Measurements from ENCODE around the gene NARF. TPM values are rescaled to one million over a fixed set of nuclear protein-coding genes. Genes with fewer than 3 reads are reported as not detected.

NARF gene
- polyA plus RNA-seq, 2 of the 4 experiments (the other 2 are of a cell fraction), result 51.2 to 89.6 TPM

DNA sequence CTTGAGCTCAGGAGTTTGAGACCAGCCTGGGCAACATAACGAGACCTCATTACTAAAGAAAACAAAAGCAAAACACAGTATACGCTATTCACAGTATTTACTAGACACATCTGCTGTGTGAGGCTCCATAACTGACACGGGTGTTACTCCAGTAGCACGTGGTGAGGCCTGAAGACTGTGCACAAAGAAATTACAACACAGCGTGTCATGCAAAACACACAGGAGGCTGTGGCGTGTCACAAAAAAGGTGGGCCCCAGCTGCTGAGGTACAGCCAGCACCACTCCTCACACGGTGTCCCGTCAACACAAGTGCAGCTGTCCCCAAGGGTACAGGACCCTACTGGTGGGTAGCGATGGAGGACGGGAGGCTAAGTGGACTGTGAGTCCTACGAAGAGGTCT is 10.7 kb upstream of the NARF start:
- WGBS (ENCODE audit: missing lambda C conversion rate), result 93% methylated on average over 11 of the region's 11 CpGs
- no peak overlapping the region for H3K4me3 ChIP-seq
- ATAC-seq (no peak), FAIRE-seq (no peak), DNase-seq (ENCODE audit: low read depth in 1 of 2, low spot score in 1 of 2) (no peak)
- H3K4me1 ChIP-seq, result peaks cover 13% of the 10 kb centered on the region; the same call in 2 of the 3 replicates
- POLR2A ChIA-PET, result interaction anchor here (0.6 kb wide), 1 partner anchor 30 kb away, joined by 5 read pairs; the partner anchor contains the start of gene HEXD
- H3K4me2 ChIP-seq, result no peak overlapping the region
- CTCF ChIA-PET, result interaction anchor here (0.7 to 1.0 kb wide), 2 partner anchors 10 to 148 kb away, joined by 3 to 5 read pairs; no protein-coding TSS in a partner anchor
- H3K9me3 ChIP-seq, result no peaks in the 10 kb centered on the region
- no peak overlapping the region for H3K27ac ChIP-seq
- TF ChIP-seq KDM5A (IDR thresholded peaks at IDR 0.05) (no peak), RNF2 (IDR thresholded peaks at IDR 0.05; ENCODE audit: borderline replicate concordance, low read depth) (no peak), GATA3 (IDR thresholded peaks at IDR 0.05; ENCODE audit: borderline replicate concordance) (no peak), ESRRA (IDR thresholded peaks at IDR 0.05; ENCODE audit: borderline replicate concordance, low read length) (no peak), HOXB5 (CRISPR knock-in tag; IDR thresholded peaks at IDR 0.05) (no peak), TP53 (CRISPR knock-in tag; IDR thresholded peaks at IDR 0.05) (no peak), CBX2 (IDR thresholded peaks at IDR 0.05; ENCODE audit: borderline replicate concordance, low read depth) (no peak), NR3C1 (IDR thresholded peaks at IDR 0.05) (no peak)
- TF ChIP-seq, protein P1, sequence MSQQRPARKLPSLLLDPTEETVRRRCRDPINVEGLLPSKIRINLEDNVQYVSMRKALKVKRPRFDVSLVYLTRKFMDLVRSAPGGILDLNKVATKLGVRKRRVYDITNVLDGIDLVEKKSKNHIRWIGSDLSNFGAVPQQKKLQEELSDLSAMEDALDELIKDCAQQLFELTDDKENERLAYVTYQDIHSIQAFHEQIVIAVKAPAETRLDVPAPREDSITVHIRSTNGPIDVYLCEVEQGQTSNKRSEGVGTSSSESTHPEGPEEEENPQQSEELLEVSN (IDR thresholded peaks at IDR 0.05; ENCODE audit: borderline replicate concordance, low read depth), result no peak

DNA sequence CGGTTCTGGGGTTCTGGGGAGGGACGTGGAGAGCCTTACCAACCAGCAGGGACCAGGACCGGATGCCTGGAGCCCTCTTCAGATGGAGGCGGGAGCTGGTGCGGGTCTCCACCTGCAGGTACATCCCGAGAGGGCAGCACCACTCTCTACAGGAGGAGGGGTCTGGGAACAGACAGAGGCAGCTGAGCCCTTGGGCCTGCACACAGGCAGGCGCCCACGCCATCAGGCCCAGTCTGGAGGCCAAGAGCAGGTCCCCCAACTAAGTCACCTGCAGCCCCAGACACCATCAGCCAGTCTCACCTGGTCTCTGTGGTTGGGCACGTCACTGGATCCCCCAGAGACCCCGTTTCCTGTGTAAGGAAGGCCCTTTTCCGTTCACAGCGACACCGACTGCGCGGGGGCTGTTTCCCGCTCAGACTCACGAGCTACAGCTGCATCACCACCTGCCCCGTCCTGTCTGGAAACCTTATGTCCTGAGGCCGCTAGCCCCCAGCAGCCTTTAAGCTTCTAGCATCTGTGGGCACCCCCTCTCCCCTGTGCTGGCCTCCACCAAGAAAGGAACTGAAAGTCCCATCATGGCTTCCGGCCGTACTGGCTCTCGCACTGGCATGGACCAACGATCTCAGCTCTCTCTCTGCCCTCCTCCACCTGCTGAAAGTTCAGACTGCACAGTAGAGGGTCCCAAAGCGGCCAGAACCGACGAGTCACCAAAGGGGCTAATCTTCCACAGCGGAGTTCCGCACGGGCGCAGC is 9.2 kb upstream of the NARF start:
- H3K9me3 ChIP-seq, result no peaks in the 10 kb centered on the region
- ChIA-PET CTCF (no interaction called here), POLR2A (no interaction called here)
- TF ChIP-seq POLR2AphosphoS2 (conservative IDR thresholded peaks at IDR 0.05; ENCODE audit: low read length), result no peak
- TF ChIP-seq, protein P2, sequence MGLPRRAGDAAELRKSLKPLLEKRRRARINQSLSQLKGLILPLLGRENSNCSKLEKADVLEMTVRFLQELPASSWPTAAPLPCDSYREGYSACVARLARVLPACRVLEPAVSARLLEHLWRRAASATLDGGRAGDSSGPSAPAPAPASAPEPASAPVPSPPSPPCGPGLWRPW (IDR thresholded peaks at IDR 0.05), result no peak
- no peak for TF ChIP-seq EHMT2 (IDR thresholded peaks at IDR 0.05; ENCODE audit: low read depth)
- TF ChIP-seq ZSCAN20 (CRISPR knock-in tag; IDR thresholded peaks at IDR 0.05), result no peak
- TF ChIP-seq CBX2 (IDR thresholded peaks at IDR 0.05; ENCODE audit: borderline replicate concordance, low read depth), result no peak
- TF ChIP-seq RCOR1 (IDR thresholded peaks at IDR 0.05; ENCODE audit: low read depth, low read length), result no peak
- WGBS (ENCODE audit: missing lambda C conversion rate), result 91% methylated on average over 30 of the region's 30 CpGs
- peaks cover 13% of the 10 kb centered on the region; the same call in 2 of the 3 replicates for H3K4me1 ChIP-seq
- FAIRE-seq (no peak), ATAC-seq (no peak), DNase-seq (ENCODE audit: low read depth in 1 of 2, low spot score in 1 of 2) (no peak)
- peak overlapping the region in 1 of 2 experiments; percentile 91; a peak in 4 of 6 replicates for H3K27ac ChIP-seq
- peak overlapping the region; percentile 77 for H3K4me3 ChIP-seq
- peak overlapping the region; percentile 69 for H3K4me2 ChIP-seq

DNA sequence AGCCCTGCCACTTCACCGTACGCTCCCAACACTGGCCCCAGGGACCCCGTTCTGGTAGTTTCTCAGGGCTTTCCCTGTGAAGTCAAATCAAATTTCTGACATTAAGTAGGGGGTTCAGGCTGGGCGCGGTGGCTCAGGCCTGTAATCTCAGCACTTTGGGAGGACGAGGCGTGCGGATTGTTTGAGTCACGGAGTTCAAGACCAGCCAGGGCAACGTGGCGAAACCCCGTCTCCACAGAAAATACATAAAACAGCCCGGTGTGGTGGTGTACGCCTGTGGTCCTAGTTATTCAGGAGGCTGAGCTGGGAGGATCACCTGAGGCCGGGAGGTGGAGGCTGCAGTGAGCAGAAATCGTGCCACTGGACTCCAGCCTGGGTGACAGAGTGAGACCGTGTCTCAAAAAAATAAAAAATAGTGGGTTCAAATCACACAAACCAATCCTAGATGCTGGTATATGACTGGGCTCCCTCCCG is 8.6 kb upstream of the NARF start:
- ChIA-PET CTCF (no interaction called here), POLR2A (no interaction called here)
- Histone ChIP-seq H3K4me3 (peak overlapping the region; percentile 77), H3K4me2 (peak overlapping the region; percentile 69), H3K27ac (peak overlapping the region; percentile 85 to 91), H3K9me3 (no peaks in the 10 kb centered on the region), H3K4me1 (peaks cover 13% of the 10 kb centered on the region; the same call in 2 of the 3 replicates)
- ATAC-seq (peak in 1 of 2 experiments; percentile 8; a peak in 1 of 6 replicates), FAIRE-seq (no peak), DNase-seq (ENCODE audit: low read depth in 1 of 2, low spot score in 1 of 2) (no peak)
- no peak for TF ChIP-seq MAZ (IDR thresholded peaks at IDR 0.05; ENCODE audit: borderline replicate concordance, low read depth, low read length)
- TF ChIP-seq KDM1A (IDR thresholded peaks at IDR 0.05; ENCODE audit: low read depth), result peak; percentile 60; the same call in 1 of the 2 replicates
- 61% methylated on average over 18 of the region's 18 CpGs for WGBS (ENCODE audit: missing lambda C conversion rate)

DNA sequence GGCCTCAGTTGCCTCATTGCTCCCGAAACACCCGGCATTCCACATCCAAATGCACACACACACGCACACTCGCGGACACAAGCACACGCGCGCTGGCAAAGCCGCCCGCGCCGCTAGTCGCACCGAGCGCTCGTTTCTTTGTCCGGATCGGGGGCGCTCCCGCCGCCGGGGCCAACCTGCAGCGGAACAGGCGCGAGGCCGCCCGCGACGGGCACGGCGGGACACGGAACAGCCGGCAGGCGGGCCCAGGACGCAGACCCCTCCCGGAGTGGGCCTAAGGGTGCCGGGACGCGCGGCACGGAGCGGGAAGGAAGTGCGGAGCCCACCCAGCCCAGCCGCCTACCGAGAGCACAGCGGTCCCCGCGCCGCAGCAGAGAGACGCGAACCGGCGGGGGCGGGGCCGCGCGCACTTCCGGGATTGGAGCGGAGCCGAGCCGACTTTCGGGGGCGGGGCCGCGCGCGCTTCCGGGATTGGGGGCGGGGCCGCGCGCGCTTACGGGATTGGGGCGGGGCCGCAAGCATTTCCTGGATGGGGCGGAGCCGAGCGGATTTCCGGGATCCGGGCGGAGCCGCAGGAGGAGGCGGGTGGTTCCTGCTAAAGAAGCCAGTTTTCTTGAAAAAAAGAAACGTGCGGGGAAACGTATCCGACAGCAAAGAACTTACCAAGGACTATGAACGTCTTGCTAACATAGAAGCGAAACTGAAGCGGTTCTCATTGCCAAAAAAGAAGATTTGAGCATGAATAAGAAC is 8.0 kb upstream of the NARF start, which contains the start of gene CYBC1:
Gene CYBC1 (minus strand): TSS at position 396 of the 750 bp plus-strand sequence. CDS start 1,498 bp downstream, outside the sequence.
- ChIA-PET CTCF (interaction anchor here (0.8 kb wide), 1 partner anchor 17 kb away, joined by 3 read pairs; no protein-coding TSS in a partner anchor), POLR2A (no interaction called here)
- FAIRE-seq (no peak), ATAC-seq (peak; percentile 86 to 92), DNase-seq (ENCODE audit: low read depth in 1 of 2, low spot score in 1 of 2) (peak; percentile 84 to 93)
- H3K4me2 ChIP-seq, result peak within 1 kb of the TSS; percentile 92
- peak within 1 kb of the TSS; percentile 77 for H3K4me3 ChIP-seq
- WGBS (ENCODE audit: missing lambda C conversion rate), result 2% methylated on average over 54 of the region's 91 CpGs
- peak within 1 kb of the TSS; percentile 85 to 91 for H3K27ac ChIP-seq
- H3K4me1 ChIP-seq, result peaks cover 13% of the 10 kb centered on the region; the same call in 2 of the 3 replicates
- no peaks in the 10 kb centered on the region for H3K9me3 ChIP-seq
- TF ChIP-seq CBX8 (IDR thresholded peaks at IDR 0.05), result no peak
- no peak for TF ChIP-seq HOXA7 (CRISPR knock-in tag; IDR thresholded peaks at IDR 0.05)
- TF ChIP-seq, protein P3, sequence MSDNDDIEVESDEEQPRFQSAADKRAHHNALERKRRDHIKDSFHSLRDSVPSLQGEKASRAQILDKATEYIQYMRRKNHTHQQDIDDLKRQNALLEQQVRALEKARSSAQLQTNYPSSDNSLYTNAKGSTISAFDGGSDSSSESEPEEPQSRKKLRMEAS (IDR thresholded peaks at IDR 0.05), result peak; percentile 35; the same call in 1 of the 2 replicates
- no peak for TF ChIP-seq FOXS1 (CRISPR knock-in tag; IDR thresholded peaks at IDR 0.05)
- TF ChIP-seq NPAS2 (CRISPR knock-in tag; IDR thresholded peaks at IDR 0.05; ENCODE audit: borderline replicate concordance), result no peak
- TF ChIP-seq, protein P4, sequence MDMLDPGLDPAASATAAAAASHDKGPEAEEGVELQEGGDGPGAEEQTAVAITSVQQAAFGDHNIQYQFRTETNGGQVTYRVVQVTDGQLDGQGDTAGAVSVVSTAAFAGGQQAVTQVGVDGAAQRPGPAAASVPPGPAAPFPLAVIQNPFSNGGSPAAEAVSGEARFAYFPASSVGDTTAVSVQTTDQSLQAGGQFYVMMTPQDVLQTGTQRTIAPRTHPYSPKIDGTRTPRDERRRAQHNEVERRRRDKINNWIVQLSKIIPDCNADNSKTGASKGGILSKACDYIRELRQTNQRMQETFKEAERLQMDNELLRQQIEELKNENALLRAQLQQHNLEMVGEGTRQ (IDR thresholded peaks at IDR 0.05), result no peak
- peak; percentile 31; the same call in 1 of the 2 replicates for TF ChIP-seq TP53 (CRISPR knock-in tag; IDR thresholded peaks at IDR 0.05)
- no peak for TF ChIP-seq RARB (CRISPR knock-in tag; IDR thresholded peaks at IDR 0.05)
- no peak for TF ChIP-seq EP300 (IDR thresholded peaks at IDR 0.05)
- TF ChIP-seq HDAC2 (IDR thresholded peaks at IDR 0.05), result no peak
- TF ChIP-seq, protein P5, sequence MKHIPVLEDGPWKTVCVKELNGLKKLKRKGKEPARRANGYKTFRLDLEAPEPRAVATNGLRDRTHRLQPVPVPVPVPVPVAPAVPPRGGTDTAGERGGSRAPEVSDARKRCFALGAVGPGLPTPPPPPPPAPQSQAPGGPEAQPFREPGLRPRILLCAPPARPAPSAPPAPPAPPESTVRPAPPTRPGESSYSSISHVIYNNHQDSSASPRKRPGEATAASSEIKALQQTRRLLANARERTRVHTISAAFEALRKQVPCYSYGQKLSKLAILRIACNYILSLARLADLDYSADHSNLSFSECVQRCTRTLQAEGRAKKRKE (CRISPR knock-in tag; IDR thresholded peaks at IDR 0.05; ENCODE audit: low read depth), result no peak
- no peak for TF ChIP-seq RCOR1 (IDR thresholded peaks at IDR 0.05; ENCODE audit: low read depth, low read length)
- TF ChIP-seq SMC3 (IDR thresholded peaks at IDR 0.05), result no peak; the same call in 2 of the 3 replicates
